Astrocyte (in vitro differentiated cells and primary cell): ENCODE results near the gene GTF3C1. TPM values are rescaled to one million over a fixed set of nuclear protein-coding genes. Genes with fewer than 3 reads are reported as not detected.

Experiments used
- DNase-seq: peaks from one replicate; pipeline ENCODE4 v3.0.0-alpha.2; 2010; ENCODE audit warnings: low read depth
- FAIRE-seq: peaks from 2 replicates; lab custom pipeline; 2011; peaks lifted over from hg19 to GRCh38; lab: Jason Lieb, UNC
- H2AFZ ChIP-seq: 2 replicates; pipeline ENCODE4 v1.6.0; 2012; ENCODE audit warnings: low read depth, low read length, inconsistent platforms
- H3K27ac ChIP-seq: 2 replicates; pipeline ENCODE4 v1.5.1; 2011; ENCODE audit warnings: low read depth, low read length, inconsistent platforms
- H3K27me3 ChIP-seq: 2 replicates; pipeline ENCODE4 v1.6.0; 2011; ENCODE audit warnings: low read length, inconsistent platforms; ENCODE audit not compliant: insufficient read depth
- H3K36me3 ChIP-seq: 2 replicates; pipeline ENCODE4 v1.5.1; 2011; ENCODE audit warnings: low read length, inconsistent platforms; ENCODE audit not compliant: insufficient read depth
- H3K4me1 ChIP-seq: 2 replicates; pipeline ENCODE4 v1.5.1; 2011; ENCODE audit warnings: low read length, inconsistent platforms; ENCODE audit not compliant: insufficient read depth
- H3K4me2 ChIP-seq: 2 replicates; pipeline ENCODE4 v1.6.0; 2012; ENCODE audit warnings: low read length, inconsistent platforms
- H3K4me3 ChIP-seq: 2 replicates; pipeline ENCODE4 v1.5.1; 2011; ENCODE audit warnings: low read depth, mild to moderate bottlenecking, low read length, inconsistent platforms; ENCODE audit not compliant: insufficient read depth
- H3K79me2 ChIP-seq: 2 replicates; pipeline ENCODE4 v1.6.0; 2012; ENCODE audit warnings: mild to moderate bottlenecking, low read length, inconsistent platforms; ENCODE audit not compliant: insufficient read depth
- H3K9ac ChIP-seq: 2 replicates; pipeline ENCODE4 v1.6.0; 2012; ENCODE audit warnings: mild to moderate bottlenecking, low read length, inconsistent platforms
- H3K9me3 ChIP-seq: 2 replicates; pipeline ENCODE4 v1.5.1; 2012; ENCODE audit warnings: low read depth, mild to moderate bottlenecking, low read length, inconsistent platforms; ENCODE audit not compliant: insufficient read depth
- H4K20me1 ChIP-seq: 2 replicates; pipeline ENCODE4 v1.6.0; 2012; ENCODE audit warnings: low read length, inconsistent platforms; ENCODE audit not compliant: insufficient read depth
- H3K27ac Mint-ChIP-seq: one replicate; pipeline ENCODE4 v1.8.0; 2021; ENCODE audit warnings: mild to moderate bottlenecking, mixed read lengths; ENCODE audit not compliant: unreplicated experiment
- H3K27me3 Mint-ChIP-seq: one replicate; pipeline ENCODE4 v1.8.0; 2021; ENCODE audit warnings: low read depth, mixed read lengths; ENCODE audit not compliant: unreplicated experiment
- H3K36me3 Mint-ChIP-seq: one replicate; pipeline ENCODE4 v1.8.0; 2021; ENCODE audit warnings: low read depth, mixed read lengths; ENCODE audit not compliant: unreplicated experiment
- H3K4me1 Mint-ChIP-seq: one replicate; pipeline ENCODE4 v1.8.0; 2021; ENCODE audit warnings: low read depth, mixed read lengths; ENCODE audit not compliant: unreplicated experiment
- H3K4me3 Mint-ChIP-seq: one replicate; pipeline ENCODE4 v1.8.0; 2021; ENCODE audit warnings: mild to moderate bottlenecking, moderate library complexity, mixed read lengths; ENCODE audit not compliant: unreplicated experiment
- H3K9me3 Mint-ChIP-seq: one replicate; pipeline ENCODE4 v1.8.0; 2021; ENCODE audit warnings: mild to moderate bottlenecking, mixed read lengths; ENCODE audit not compliant: unreplicated experiment
- EZH2 ChIP-seq: IDR thresholded peaks from 2 replicates; pipeline ENCODE4 v1.6.1; 2012; ENCODE audit warnings: mild to moderate bottlenecking, low read length, inconsistent platforms; ENCODE audit not compliant: insufficient read depth
- total RNA-seq: library from RNA; stranded (reverse); gene quantifications from 2 replicates; pipeline ENCODE4 v1.2.1, GENCODE V29; 2021
- TF ChIP-seq, protein P1 (sequence below): IDR thresholded peaks from 2 replicates; pipeline ENCODE4 v1.5.1; 2011; ENCODE audit warnings: low read depth, mild to moderate bottlenecking, inconsistent platforms, low read length, moderate library complexity; ENCODE audit not compliant: insufficient read depth

Gene GTF3C1
- total RNA-seq, 1 donor from 2014 or later, result 103 TPM

DNA sequence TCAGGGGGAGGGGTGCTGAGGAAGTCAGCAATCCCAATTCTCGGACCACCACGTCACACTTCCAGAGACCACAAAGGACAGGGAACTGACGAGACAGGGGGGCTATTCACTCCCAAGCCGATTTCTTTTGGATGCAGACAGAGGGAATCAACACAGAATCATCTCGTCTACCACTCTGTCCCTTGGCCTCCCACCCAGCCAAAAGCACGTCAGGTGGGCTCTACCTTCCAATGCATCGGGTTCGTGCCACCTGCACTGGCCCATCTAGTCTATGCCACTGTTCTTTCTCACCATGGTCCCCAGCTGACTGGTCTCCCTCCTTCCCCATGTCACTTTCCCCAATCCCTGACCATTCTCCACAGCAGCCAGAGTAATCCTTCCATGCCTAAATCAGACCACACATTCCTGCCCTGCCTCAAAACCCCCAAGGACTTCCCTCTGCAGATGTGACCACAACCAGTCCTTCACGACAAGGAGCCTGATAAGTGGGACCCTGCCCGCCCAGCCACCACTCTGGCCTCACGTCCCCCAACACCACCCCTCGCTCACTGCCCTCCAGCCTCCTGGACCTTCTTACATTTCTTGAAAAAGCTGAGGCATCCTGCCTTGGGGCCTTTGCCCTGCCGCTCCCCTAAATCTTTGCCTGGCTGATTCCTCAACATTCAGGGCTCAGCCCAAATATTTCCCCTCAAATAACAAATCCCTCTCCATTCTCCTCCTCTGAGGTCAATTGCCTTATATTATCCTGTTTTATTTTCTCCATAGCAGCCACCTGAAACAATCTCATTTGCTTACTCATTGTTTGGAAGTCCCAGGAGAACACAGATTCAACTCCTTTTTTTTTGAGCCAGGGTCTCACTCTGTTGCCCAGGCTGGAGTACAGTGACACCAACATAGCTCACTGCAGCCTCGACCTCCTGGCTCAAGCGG is 77.4 kb downstream of the GTF3C1 start:
- peaks cover 60% of the 10 kb centered on the region for H3K36me3 Mint-ChIP-seq
- TF ChIP-seq EZH2, result no peak
- TF ChIP-seq, protein P1, sequence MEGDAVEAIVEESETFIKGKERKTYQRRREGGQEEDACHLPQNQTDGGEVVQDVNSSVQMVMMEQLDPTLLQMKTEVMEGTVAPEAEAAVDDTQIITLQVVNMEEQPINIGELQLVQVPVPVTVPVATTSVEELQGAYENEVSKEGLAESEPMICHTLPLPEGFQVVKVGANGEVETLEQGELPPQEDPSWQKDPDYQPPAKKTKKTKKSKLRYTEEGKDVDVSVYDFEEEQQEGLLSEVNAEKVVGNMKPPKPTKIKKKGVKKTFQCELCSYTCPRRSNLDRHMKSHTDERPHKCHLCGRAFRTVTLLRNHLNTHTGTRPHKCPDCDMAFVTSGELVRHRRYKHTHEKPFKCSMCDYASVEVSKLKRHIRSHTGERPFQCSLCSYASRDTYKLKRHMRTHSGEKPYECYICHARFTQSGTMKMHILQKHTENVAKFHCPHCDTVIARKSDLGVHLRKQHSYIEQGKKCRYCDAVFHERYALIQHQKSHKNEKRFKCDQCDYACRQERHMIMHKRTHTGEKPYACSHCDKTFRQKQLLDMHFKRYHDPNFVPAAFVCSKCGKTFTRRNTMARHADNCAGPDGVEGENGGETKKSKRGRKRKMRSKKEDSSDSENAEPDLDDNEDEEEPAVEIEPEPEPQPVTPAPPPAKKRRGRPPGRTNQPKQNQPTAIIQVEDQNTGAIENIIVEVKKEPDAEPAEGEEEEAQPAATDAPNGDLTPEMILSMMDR, result no peak
- peaks cover 8% of the 10 kb centered on the region for H3K9me3 Mint-ChIP-seq
- peak overlapping the region; percentile 64 for H3K27ac Mint-ChIP-seq
- H3K9ac ChIP-seq, result peak overlapping the region; percentile 53
- DNase-seq (no peak), FAIRE-seq (no peak)
- H4K20me1 ChIP-seq, result no peaks in the 10 kb centered on the region
- no peak overlapping the region for H3K4me2 ChIP-seq
- no peaks in the 10 kb centered on the region for H3K27me3 ChIP-seq
- H3K36me3 ChIP-seq, result peaks cover 38% of the 10 kb centered on the region
- H3K4me3 ChIP-seq, result no peak overlapping the region
- H3K4me1 Mint-ChIP-seq, result peaks cover 38% of the 10 kb centered on the region
- no peaks in the 10 kb centered on the region for H3K9me3 ChIP-seq
- H3K27me3 Mint-ChIP-seq, result no peaks in the 10 kb centered on the region
- H2AFZ ChIP-seq, result no peak overlapping the region
- H3K79me2 ChIP-seq, result no peaks in the 10 kb centered on the region
- H3K27ac ChIP-seq, result peak overlapping the region; percentile 13
- H3K4me1 ChIP-seq, result peaks cover 48% of the 10 kb centered on the region
- H3K4me3 Mint-ChIP-seq, result no peak overlapping the region

DNA sequence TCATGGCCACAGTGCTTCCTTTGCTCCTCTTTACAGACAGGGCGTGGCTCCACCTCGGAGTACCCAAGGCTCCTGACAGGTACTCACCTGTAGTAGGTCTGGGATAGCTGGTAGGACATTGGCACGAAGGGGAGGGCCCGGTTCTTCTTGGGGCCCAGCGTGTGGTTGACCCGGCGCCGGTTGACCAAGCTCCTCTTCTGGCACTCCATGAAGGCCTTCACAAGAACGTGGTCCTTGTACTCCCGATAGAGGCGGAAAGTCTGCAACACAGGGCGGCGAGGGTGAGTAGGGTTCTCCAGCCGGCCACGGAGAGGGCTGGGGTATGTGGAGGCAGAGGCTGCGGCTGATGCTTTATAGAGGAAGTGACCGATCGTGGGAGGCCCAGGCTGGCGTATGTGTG is 78.1 kb downstream of the GTF3C1 start:
- peaks cover 3% of the 10 kb centered on the region for H3K9me3 ChIP-seq
- no peak overlapping the region for H3K4me2 ChIP-seq
- H2AFZ ChIP-seq, result no peak overlapping the region
- Mint-ChIP-seq H3K27ac (no peak overlapping the region), H3K9me3 (peaks cover 10% of the 10 kb centered on the region), H3K27me3 (no peaks in the 10 kb centered on the region), H3K36me3 (peaks cover 67% of the 10 kb centered on the region), H3K4me1 (peaks cover 33% of the 10 kb centered on the region), H3K4me3 (no peak overlapping the region)
- no peaks in the 10 kb centered on the region for H3K27me3 ChIP-seq
- TF ChIP-seq, protein P1, result no peak
- TF ChIP-seq EZH2, result no peak
- FAIRE-seq (no peak), DNase-seq (no peak)
- peaks cover 43% of the 10 kb centered on the region for H3K4me1 ChIP-seq
- H4K20me1 ChIP-seq, result no peaks in the 10 kb centered on the region
- H3K4me3 ChIP-seq, result no peak overlapping the region
- H3K27ac ChIP-seq, result no peak overlapping the region
- H3K36me3 ChIP-seq, result peaks cover 40% of the 10 kb centered on the region
- H3K9ac ChIP-seq, result no peak overlapping the region
- H3K79me2 ChIP-seq, result no peaks in the 10 kb centered on the region
